H9 (cell line): ENCODE data around the gene PLCXD1. TPM values are rescaled to one million over a fixed set of nuclear protein-coding genes. Genes with fewer than 3 reads are reported as not detected.

Source experiments
- DNase-seq: peaks from one replicate; pipeline ENCODE4 v3.0.0-alpha.2; 2017
- H2AFZ ChIP-seq: one replicate; pipeline ENCODE4 v1.6.1; 2013; ENCODE audit warnings: mild to moderate bottlenecking, low read length, control low read depth, moderate library complexity
- H2AK5ac ChIP-seq: 2 replicates; pipeline ENCODE4 v1.6.1; 2013; ENCODE audit warnings: low read length, control low read depth, mixed read lengths; ENCODE audit not compliant: insufficient read length
- H2BK120ac ChIP-seq: one replicate; pipeline ENCODE4 v1.6.1; 2013; ENCODE audit warnings: low read depth, mild to moderate bottlenecking, low read length, control low read depth, inconsistent platforms; ENCODE audit not compliant: poor library complexity, severe bottlenecking
- H2BK12ac ChIP-seq: 2 replicates; pipeline ENCODE4 v1.6.1; 2013; ENCODE audit warnings: low read length, control low read depth, mixed read lengths, low read depth; ENCODE audit not compliant: insufficient read length
- H2BK15ac ChIP-seq: 2 replicates; pipeline ENCODE4 v1.6.1; 2013; ENCODE audit warnings: low read depth, low read length, control low read depth
- H2BK20ac ChIP-seq: one replicate; pipeline ENCODE4 v1.6.1; 2013; ENCODE audit warnings: low read depth, mild to moderate bottlenecking, low read length, control low read depth, inconsistent platforms; ENCODE audit not compliant: poor library complexity, severe bottlenecking
- H2BK5ac ChIP-seq: 2 replicates; pipeline ENCODE4 v1.6.1; 2013; ENCODE audit warnings: low read length, control low read depth, mixed read lengths; ENCODE audit not compliant: insufficient read length
- H3K14ac ChIP-seq: 2 replicates; pipeline ENCODE4 v1.6.1; 2013; ENCODE audit warnings: low read length, control low read depth; ENCODE audit not compliant: insufficient read depth
- H3K18ac ChIP-seq: 2 replicates; pipeline ENCODE4 v1.6.1; 2013; ENCODE audit warnings: low read depth, mild to moderate bottlenecking, mixed read lengths, low read length, control low read depth; ENCODE audit not compliant: insufficient read length
- H3K23ac ChIP-seq: 2 replicates; pipeline ENCODE4 v1.6.1; 2013; ENCODE audit warnings: low read length, control low read depth, mixed read lengths, low read depth; ENCODE audit not compliant: insufficient read length
- H3K23me2 ChIP-seq: 2 replicates; pipeline ENCODE4 v1.6.1; 2013; ENCODE audit warnings: low read depth, mild to moderate bottlenecking, mixed read lengths, low read length, control low read depth; ENCODE audit not compliant: insufficient read length, poor library complexity, severe bottlenecking
- H3K27ac ChIP-seq: 2 replicates; pipeline ENCODE4 v1.5.1; 2013; ENCODE audit warnings: low read length, control low read depth, mixed read lengths, low read depth; ENCODE audit not compliant: insufficient read length
- H3K27me3 ChIP-seq: 2 replicates; pipeline ENCODE4 v1.6.1; 2013; ENCODE audit warnings: low read length, control low read depth, inconsistent platforms; ENCODE audit not compliant: insufficient read depth
- H3K4ac ChIP-seq: 2 replicates; pipeline ENCODE4 v1.6.1; 2013; ENCODE audit warnings: low read depth, mild to moderate bottlenecking, control low read depth, inconsistent platforms, low read length, moderate library complexity
- H3K4me1 ChIP-seq: 2 replicates; pipeline ENCODE4 v1.6.1; 2013; ENCODE audit warnings: low read length, control low read depth, inconsistent platforms; ENCODE audit not compliant: insufficient read depth
- H3K4me2 ChIP-seq: 2 replicates; pipeline ENCODE4 v1.6.1; 2013; ENCODE audit warnings: low read length, control low read depth, mixed read lengths; ENCODE audit not compliant: insufficient read length, insufficient read depth
- H3K56ac ChIP-seq: 2 replicates; pipeline ENCODE4 v1.6.1; 2013; ENCODE audit warnings: low read depth, mild to moderate bottlenecking, mixed read lengths, low read length, control low read depth; ENCODE audit not compliant: insufficient read length
- H3K79me1 ChIP-seq: 2 replicates; pipeline ENCODE4 v1.6.1; 2013; ENCODE audit warnings: low read depth, mild to moderate bottlenecking, moderate library complexity, low read length, control low read depth, inconsistent platforms; ENCODE audit not compliant: insufficient read depth, poor library complexity, severe bottlenecking
- H3K79me2 ChIP-seq: 2 replicates; pipeline ENCODE4 v1.6.1; 2013; ENCODE audit warnings: low read length, control low read depth, inconsistent platforms; ENCODE audit not compliant: insufficient read depth
- H3K9ac ChIP-seq: 2 replicates; pipeline ENCODE4 v1.6.1; 2013; ENCODE audit warnings: low read length, control low read depth, mixed read lengths; ENCODE audit not compliant: insufficient read length; ENCODE audit errors: extremely low read depth
- H3K9me3 ChIP-seq: one replicate; pipeline ENCODE4 v1.6.1; 2013; ENCODE audit warnings: low read depth, low read length, inconsistent platforms; ENCODE audit not compliant: control insufficient read depth
- H3T11ph ChIP-seq: one replicate; pipeline ENCODE4 v1.6.1; 2013; ENCODE audit warnings: mild to moderate bottlenecking, low read length, control low read depth, inconsistent platforms
- H4K20me1 ChIP-seq: one replicate; pipeline ENCODE4 v1.6.1; 2013; ENCODE audit not compliant: control insufficient read depth, insufficient read length, insufficient read depth
- H4K5ac ChIP-seq: 2 replicates; pipeline ENCODE4 v1.6.1; 2013; ENCODE audit warnings: low read depth, mild to moderate bottlenecking, mixed read lengths, low read length, control low read depth; ENCODE audit not compliant: insufficient read length
- H4K8ac ChIP-seq: replicated peaks from 2 replicates; pipeline ENCODE4 v1.6.1; 2013; ENCODE audit warnings: low read length, control low read depth, mixed read lengths, low read depth; ENCODE audit not compliant: insufficient read length
- H4K91ac ChIP-seq: 2 replicates; pipeline ENCODE4 v1.6.1; 2013; ENCODE audit warnings: low read depth, mild to moderate bottlenecking, moderate library complexity, mixed read lengths, low read length, control low read depth; ENCODE audit not compliant: insufficient read length
- H3K27ac Mint-ChIP-seq, 3 experiments: 2 replicates in 2 of 3; 3 replicates in 1 of 3; pipeline ENCODE4 v1.8.0; 2020 to 2021; ENCODE audit warnings: mixed read lengths in 3 of 3, mild to moderate bottlenecking in 1 of 3, moderate library complexity in 1 of 3
- H3K27me3 Mint-ChIP-seq: 2 replicates; pipeline ENCODE4 v1.8.0; 2021; ENCODE audit warnings: low read depth, mild to moderate bottlenecking, moderate library complexity, mixed read lengths
- H3K36me3 Mint-ChIP-seq, 3 experiments: 2 replicates in 2 of 3; 3 replicates in 1 of 3; pipeline ENCODE4 v1.8.0; 2020 to 2021; ENCODE audit warnings: low read depth in 3 of 3, mixed read lengths in 3 of 3; ENCODE audit not compliant: insufficient read depth in 1 of 3
- H3K4me1 Mint-ChIP-seq, 2 experiments: 2 replicates each; pipeline ENCODE4 v1.8.0; 2020; ENCODE audit warnings: mixed read lengths in 2 of 2
- H3K4me3 Mint-ChIP-seq, 2 experiments: 2 replicates in 1 of 2; 3 replicates in 1 of 2; pipeline ENCODE4 v1.8.0; 2020 to 2021; ENCODE audit warnings: mild to moderate bottlenecking in 2 of 2, mixed read lengths in 2 of 2, moderate library complexity in 1 of 2
- H3K9me3 Mint-ChIP-seq, 2 experiments: 2 replicates in 1 of 2; 3 replicates in 1 of 2; pipeline ENCODE4 v1.8.0; 2020; ENCODE audit warnings: mild to moderate bottlenecking in 2 of 2, mixed read lengths in 2 of 2, moderate library complexity in 1 of 2
- CTCF ChIP-seq: fragments of 200-600 bp; sonication (generic); conservative IDR thresholded peaks from 3 replicates; pipeline ENCODE4 v1.8.0; 2021; ENCODE audit warnings: antibody characterized with exemption, mild to moderate bottlenecking
- WGBS: extraction: QIAGEN DNeasy Blood & Tissue Kit; methylation state at CpG from one replicate; pipeline ENCODE4 v1.1.7; 2013; ENCODE audit warnings: missing lambda C conversion rate, low lambda C conversion rate, mixed read lengths; ENCODE audit not compliant: insufficient read length; ENCODE audit errors: extremely low coverage; 5-methylcytosine and 5-hydroxymethylcytosine counted together
- total RNA-seq: library from RNA; stranded (reverse); gene quantifications from 2 replicates; pipeline ENCODE4 v1.2.1, GENCODE V29; 2021

PLCXD1 gene
- total RNA-seq, 1 experiment from 2014 or later: 96.5 TPM

- Histone ChIP-seq H2BK120ac (no peak overlapping the region), H3K4ac (no peak overlapping the region), H3K23ac (no peak overlapping the region), H3K23me2 (no peaks in the 10 kb centered on the region), H4K5ac (no peak overlapping the region), H4K8ac (no peak overlapping the region), H2BK20ac (no peak overlapping the region), H3K27me3 (no peaks in the 10 kb centered on the region), H3K79me1 (no peaks in the 10 kb centered on the region), H2BK5ac (no peak overlapping the region), H3K56ac (no peak overlapping the region), H4K91ac (no peak overlapping the region), H3K79me2 (no peaks in the 10 kb centered on the region), H3K18ac (no peak overlapping the region), H2BK15ac (no peak overlapping the region), H3K4me1 (no peaks in the 10 kb centered on the region), H2AFZ (no peak overlapping the region), H3K4me2 (no peak overlapping the region), H4K20me1 (no peaks in the 10 kb centered on the region), H3K14ac (no peak overlapping the region), H3T11ph (no peak overlapping the region), H2BK12ac (no peak overlapping the region), H3K27ac (no peak overlapping the region), H3K9me3 (no peaks in the 10 kb centered on the region), H3K9ac (no peak overlapping the region), H2AK5ac (no peak overlapping the region)
- H3K4me3 Mint-ChIP-seq: no peak overlapping the region
- no peak overlapping the region; a peak in 1 of 7 replicates for H3K27ac Mint-ChIP-seq
- no peaks in the 10 kb centered on the region; a peak in 1 of 5 replicates for H3K9me3 Mint-ChIP-seq
- WGBS: no CpG with 5 or more reads among the region's 16 CpGs
- H3K36me3 Mint-ChIP-seq: no peaks in the 10 kb centered on the region; a peak in 1 of 7 replicates
- H3K4me1 Mint-ChIP-seq: peaks cover 8 to 10% of the 10 kb centered on the region in 2 experiments
- DNase-seq: no peak
- H3K27me3 Mint-ChIP-seq: no peaks in the 10 kb centered on the region
- no peak for TF ChIP-seq CTCF
These were observed 16.3 kb upstream of the PLCXD1 start for GRCh38 chrX:264634-265455.
